ENCODE results near the gene GOLGA7B. TPM values are rescaled to one million over a fixed set of nuclear protein-coding genes. Genes with fewer than 3 reads are reported as not detected.

GOLGA7B gene
- polyA plus RNA-seq, 1 of the 3 experiments (the other 2 are of a cell fraction) = 0.03 TPM

- Histone ChIP-seq H3K9me3 (no peaks in the 10 kb centered on the region), H4K20me1 (ENCODE audit: insufficient read depth) (no peaks in the 10 kb centered on the region), H3K79me2 (ENCODE audit: insufficient read depth) (no peaks in the 10 kb centered on the region), H3K4me2 (no peak overlapping the region), H3K9ac (no peak overlapping the region), H3K4me3 (ENCODE audit: low read depth in 2 of 2, low read length in 1 of 2) (no peak overlapping the region), H3K27me3 (ENCODE audit: insufficient read depth) (peaks cover 13% of the 10 kb centered on the region; the same call in 1 of the 2 replicates), H3K36me3 (replicated peaks in 1 of 2; ENCODE audit: control insufficient read depth in 1 of 2, insufficient read depth in 2 of 2, low read length in 1 of 2) (no peaks in the 10 kb centered on the region), H3K27ac (ENCODE audit: low read depth in 2 of 2, low read length in 1 of 2) (no peak overlapping the region), H3F3A (replicated peaks; ENCODE audit: insufficient read depth) (no peaks in the 10 kb centered on the region), H3K4me1 (ENCODE audit: control insufficient read depth in 1 of 2, insufficient read depth in 2 of 2, low read depth in 1 of 2, low read length in 1 of 2) (no peaks in the 10 kb centered on the region), H3K9me2 (no peaks in the 10 kb centered on the region), H2AFZ (ENCODE audit: low read depth) (no peak overlapping the region)
- 77% methylated on average over 12 of the region's 12 CpGs for WGBS (ENCODE audit: low lambda C conversion rate)
- CTCF ChIA-PET = interaction anchor here (0.9 to 3.8 kb wide), 2 partner anchors 13 to 19 kb away, joined by 3 to 25 read pairs; no protein-coding TSS in a partner anchor
- TF ChIP-seq RFX5 (IDR thresholded peaks at IDR 0.05; ENCODE audit: low read length) (no peak), MAX (IDR thresholded peaks at IDR 0.05; ENCODE audit: low read depth) (no peak), NFIC (IDR thresholded peaks at IDR 0.05; ENCODE audit: borderline replicate concordance) (no peak), GABPA (IDR thresholded peaks at IDR 0.05; ENCODE audit: low read depth) (no peak), RAD21 (IDR thresholded peaks at IDR 0.05; ENCODE audit: low read length) (no peak), FOXJ3 (CRISPR knock-in tag; IDR thresholded peaks at IDR 0.05) (no peak), RCOR1 (IDR thresholded peaks at IDR 0.05; ENCODE audit: low read length) (no peak)
- TF ChIP-seq, protein P1, sequence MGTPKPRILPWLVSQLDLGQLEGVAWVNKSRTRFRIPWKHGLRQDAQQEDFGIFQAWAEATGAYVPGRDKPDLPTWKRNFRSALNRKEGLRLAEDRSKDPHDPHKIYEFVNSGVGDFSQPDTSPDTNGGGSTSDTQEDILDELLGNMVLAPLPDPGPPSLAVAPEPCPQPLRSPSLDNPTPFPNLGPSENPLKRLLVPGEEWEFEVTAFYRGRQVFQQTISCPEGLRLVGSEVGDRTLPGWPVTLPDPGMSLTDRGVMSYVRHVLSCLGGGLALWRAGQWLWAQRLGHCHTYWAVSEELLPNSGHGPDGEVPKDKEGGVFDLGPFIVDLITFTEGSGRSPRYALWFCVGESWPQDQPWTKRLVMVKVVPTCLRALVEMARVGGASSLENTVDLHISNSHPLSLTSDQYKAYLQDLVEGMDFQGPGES (IDR thresholded peaks at IDR 0.05; ENCODE audit: low read depth, low read length) = no peak
- TF ChIP-seq, protein P2, sequence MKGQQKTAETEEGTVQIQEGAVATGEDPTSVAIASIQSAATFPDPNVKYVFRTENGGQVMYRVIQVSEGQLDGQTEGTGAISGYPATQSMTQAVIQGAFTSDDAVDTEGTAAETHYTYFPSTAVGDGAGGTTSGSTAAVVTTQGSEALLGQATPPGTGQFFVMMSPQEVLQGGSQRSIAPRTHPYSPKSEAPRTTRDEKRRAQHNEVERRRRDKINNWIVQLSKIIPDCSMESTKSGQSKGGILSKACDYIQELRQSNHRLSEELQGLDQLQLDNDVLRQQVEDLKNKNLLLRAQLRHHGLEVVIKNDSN (IDR thresholded peaks at IDR 0.05; ENCODE audit: borderline replicate concordance, low read depth) = no peak
- POLR2A ChIA-PET = no interaction called here
- no peak for DNase-seq
Measured at GRCh38 chr10:97805096-97805884, 44.4 kb upstream of the GOLGA7B start.

- no peak overlapping the region for H3K27ac ChIP-seq (ENCODE audit: low read depth in 2 of 2, low read length in 1 of 2)
- no peaks in the 10 kb centered on the region for H3F3A ChIP-seq (replicated peaks; ENCODE audit: insufficient read depth)
- H2AFZ ChIP-seq (ENCODE audit: low read depth) = no peak overlapping the region
- POLR2A ChIA-PET = no interaction called here
- H3K4me2 ChIP-seq = no peak overlapping the region
- no peak overlapping the region for H3K4me3 ChIP-seq (ENCODE audit: low read depth in 2 of 2, low read length in 1 of 2)
- H3K79me2 ChIP-seq (ENCODE audit: insufficient read depth) = no peaks in the 10 kb centered on the region
- no peaks in the 10 kb centered on the region for H3K36me3 ChIP-seq (replicated peaks in 1 of 2; ENCODE audit: control insufficient read depth in 1 of 2, insufficient read depth in 2 of 2, low read length in 1 of 2)
- H3K9me3 ChIP-seq = no peaks in the 10 kb centered on the region
- 63% methylated on average over 6 of the region's 6 CpGs for WGBS (ENCODE audit: low lambda C conversion rate)
- no peaks in the 10 kb centered on the region for H3K9me2 ChIP-seq
- H3K4me1 ChIP-seq (ENCODE audit: control insufficient read depth in 1 of 2, insufficient read depth in 2 of 2, low read depth in 1 of 2, low read length in 1 of 2) = no peaks in the 10 kb centered on the region
- H3K9ac ChIP-seq = no peak overlapping the region
- CTCF ChIA-PET = interaction anchor here (0.9 to 3.8 kb wide), 2 partner anchors 14 to 20 kb away, joined by 3 to 25 read pairs; no protein-coding TSS in a partner anchor
- H4K20me1 ChIP-seq (ENCODE audit: insufficient read depth) = no peaks in the 10 kb centered on the region
- peaks cover 13% of the 10 kb centered on the region; the same call in 1 of the 2 replicates for H3K27me3 ChIP-seq (ENCODE audit: insufficient read depth)
- DNase-seq = no peak
- TF ChIP-seq FOSL2 (IDR thresholded peaks at IDR 0.05; ENCODE audit: borderline replicate concordance, low read depth) (no peak), MXI1 (IDR thresholded peaks at IDR 0.05; ENCODE audit: low read depth, low read length) (no peak), RXRA (IDR thresholded peaks at IDR 0.05; ENCODE audit: borderline replicate concordance, low read depth) (no peak), GABPA (IDR thresholded peaks at IDR 0.05; ENCODE audit: low read depth) (no peak), POLR2AphosphoS5 (IDR thresholded peaks at IDR 0.05; ENCODE audit: low read depth, low read length) (no peak), GATA2 (CRISPR knock-in tag; IDR thresholded peaks at IDR 0.05) (no peak), JUND (IDR thresholded peaks at IDR 0.05) (no peak), FOXJ3 (CRISPR knock-in tag; IDR thresholded peaks at IDR 0.05) (no peak), ELF1 (IDR thresholded peaks at IDR 0.05) (no peak), NRF1 (IDR thresholded peaks at IDR 0.05; ENCODE audit: low read depth, low read length) (no peak), TCF12 (IDR thresholded peaks at IDR 0.05) (no peak), SIN3A (IDR thresholded peaks at IDR 0.05; ENCODE audit: borderline replicate concordance, low read depth, low read length) (no peak)
- TF ChIP-seq, protein P3, sequence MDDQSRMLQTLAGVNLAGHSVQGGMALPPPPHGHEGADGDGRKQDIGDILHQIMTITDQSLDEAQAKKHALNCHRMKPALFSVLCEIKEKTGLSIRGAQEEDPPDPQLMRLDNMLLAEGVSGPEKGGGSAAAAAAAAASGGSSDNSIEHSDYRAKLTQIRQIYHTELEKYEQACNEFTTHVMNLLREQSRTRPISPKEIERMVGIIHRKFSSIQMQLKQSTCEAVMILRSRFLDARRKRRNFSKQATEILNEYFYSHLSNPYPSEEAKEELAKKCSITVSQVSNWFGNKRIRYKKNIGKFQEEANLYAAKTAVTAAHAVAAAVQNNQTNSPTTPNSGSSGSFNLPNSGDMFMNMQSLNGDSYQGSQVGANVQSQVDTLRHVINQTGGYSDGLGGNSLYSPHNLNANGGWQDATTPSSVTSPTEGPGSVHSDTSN (IDR thresholded peaks at IDR 0.05) = no peak
- TF ChIP-seq, protein P1 (IDR thresholded peaks at IDR 0.05; ENCODE audit: low read depth, low read length) = no peak
- TF ChIP-seq, protein P4, sequence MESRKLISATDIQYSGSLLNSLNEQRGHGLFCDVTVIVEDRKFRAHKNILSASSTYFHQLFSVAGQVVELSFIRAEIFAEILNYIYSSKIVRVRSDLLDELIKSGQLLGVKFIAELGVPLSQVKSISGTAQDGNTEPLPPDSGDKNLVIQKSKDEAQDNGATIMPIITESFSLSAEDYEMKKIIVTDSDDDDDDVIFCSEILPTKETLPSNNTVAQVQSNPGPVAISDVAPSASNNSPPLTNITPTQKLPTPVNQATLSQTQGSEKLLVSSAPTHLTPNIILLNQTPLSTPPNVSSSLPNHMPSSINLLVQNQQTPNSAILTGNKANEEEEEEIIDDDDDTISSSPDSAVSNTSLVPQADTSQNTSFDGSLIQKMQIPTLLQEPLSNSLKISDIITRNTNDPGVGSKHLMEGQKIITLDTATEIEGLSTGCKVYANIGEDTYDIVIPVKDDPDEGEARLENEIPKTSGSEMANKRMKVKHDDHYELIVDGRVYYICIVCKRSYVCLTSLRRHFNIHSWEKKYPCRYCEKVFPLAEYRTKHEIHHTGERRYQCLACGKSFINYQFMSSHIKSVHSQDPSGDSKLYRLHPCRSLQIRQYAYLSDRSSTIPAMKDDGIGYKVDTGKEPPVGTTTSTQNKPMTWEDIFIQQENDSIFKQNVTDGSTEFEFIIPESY (IDR thresholded peaks at IDR 0.05; ENCODE audit: borderline replicate concordance, low read depth) = no peak
Measured at GRCh38 chr10:97805949-97806348, 43.7 kb upstream of the GOLGA7B start.

Data from SK-N-SH (cell line).